Naive thymus-derived CD8-positive, alpha-beta T cell (primary cell): ENCODE measurements around the gene MISP. TPM values are rescaled to one million over a fixed set of nuclear protein-coding genes. Genes with fewer than 3 reads are reported as not detected.
A peak's percentile ranks its signal among the peaks of the same experiment; 100 is the strongest.

Experiments
- ATAC-seq, 2 donors: fragments of 150-1000 bp; cut with Tn5 transposase in 1 of 2; sonication (Bioruptor Pico), chemical (Tn5 transposase) in 1 of 2; 1 replicate in 1 of 2; 2 replicates in 1 of 2; pipeline ENCODE4 v1.10.0; 2021; ENCODE audit warnings: mild to moderate bottlenecking in 2 of 2, moderate library complexity in 2 of 2
- POLR2A ChIA-PET: fragments of 350-600 bp; sonication (Branson Sonifier 250); formaldehyde crosslinking; loops from one replicate; lab custom pipeline; 2021; ENCODE audit warnings: antibody characterized with exemption; lab: Charles Lee
- DNase-seq, 10 donors: peaks; one replicate each; pipeline versions ENCODE4 v3.0.0 to v3.0.0-alpha.2; 2020 to 2022
- H3K27ac Mint-ChIP-seq, 10 donors: one replicate each; pipeline ENCODE4 v1.8.0; 2020 to 2022; ENCODE audit warnings: mild to moderate bottlenecking in 10 of 10, mixed read lengths in 10 of 10, moderate library complexity in 4 of 10, inconsistent platforms in 1 of 10
- H3K27me3 Mint-ChIP-seq, 5 donors: one replicate each; pipeline ENCODE4 v1.8.0; 2021 to 2022; ENCODE audit warnings: mixed read lengths in 5 of 5
- H3K36me3 Mint-ChIP-seq, 3 donors: one replicate each; pipeline ENCODE4 v1.8.0; 2020 to 2022; ENCODE audit warnings: mixed read lengths in 3 of 3, mild to moderate bottlenecking in 2 of 3, inconsistent platforms in 1 of 3
- H3K4me1 Mint-ChIP-seq, 4 donors: one replicate each; pipeline ENCODE4 v1.8.0; 2021 to 2022; ENCODE audit warnings: mixed read lengths in 4 of 4
- H3K4me3 Mint-ChIP-seq, 10 donors: one replicate each; pipeline ENCODE4 v1.8.0; 2020 to 2022; ENCODE audit warnings: mild to moderate bottlenecking in 10 of 10, mixed read lengths in 10 of 10, moderate library complexity in 6 of 10, inconsistent platforms in 1 of 10
- H3K9me3 Mint-ChIP-seq, 9 donors: one replicate each; pipeline ENCODE4 v1.8.0; 2020 to 2022; ENCODE audit warnings: mixed read lengths in 9 of 9, mild to moderate bottlenecking in 3 of 9, inconsistent platforms in 1 of 9, moderate library complexity in 1 of 9
- microRNA-seq: library from miRNA; unstranded; fragments of <30 nt; microRNA quantifications from one replicate; pipeline ENCODE4 v1.2.0, GENCODE V29; 2022; ENCODE audit warnings: borderline microRNAs expressed
- polyA plus RNA-seq, 3 donors: library from polyadenylated mRNA; unstranded; fragments of 300-500 nt; fragmentation: Illumina TruSeq; gene quantifications; one replicate each; pipeline ENCODE4 v1.2.3, GENCODE V29; 2021
- total RNA-seq, 8 experiments: library from RNA in 2 of 8; stranded (reverse) in 2 of 8; gene quantifications; one replicate each; pipeline ENCODE4 v1.2.3 and lab custom pipeline; 2021 to 2026

Gene MISP
- total and polyA plus RNA-seq, 5 experiments from 2014 or later: not detected

GRCh38 chr19:812747-813218, 61.9 kb downstream of the MISP start:
- no peaks in the 10 kb centered on the region for H3K27me3 Mint-ChIP-seq
- H3K4me3 Mint-ChIP-seq: no peak overlapping the region
- POLR2A ChIA-PET: no interaction called here
- no peak overlapping the region for H3K27ac Mint-ChIP-seq
- DNase-seq (no peak), ATAC-seq (peak in 1 of 2 donors; percentile 4)
- H3K36me3 Mint-ChIP-seq: peaks cover 0 to 50% (median 14%) of the 10 kb centered on the region in 3 donors
- peaks cover 0 to 2% (median 0%) of the 10 kb centered on the region in 9 donors for H3K9me3 Mint-ChIP-seq
- peaks cover 0 to 8% (median 2%) of the 10 kb centered on the region in 4 donors for H3K4me1 Mint-ChIP-seq

GRCh38 chr19:813219-814151, 62.6 kb downstream of the MISP start:
- Mint-ChIP-seq H3K4me1 (peaks cover 0 to 8% (median 0%) of the 10 kb centered on the region in 4 donors), H3K27ac (peak overlapping the region in 2 of 10 donors; percentile 13 to 82), H3K9me3 (peaks cover 0 to 2% (median 0%) of the 10 kb centered on the region in 9 donors), H3K27me3 (no peaks in the 10 kb centered on the region), H3K4me3 (peak overlapping the region in 1 of 10 donors; percentile 26), H3K36me3 (peaks cover 0 to 44% (median 11%) of the 10 kb centered on the region in 3 donors)
- DNase-seq (no peak), ATAC-seq (peak in 1 of 2 donors; percentile 5)
- POLR2A ChIA-PET: interaction anchor here (0.8 kb wide), 1 partner anchor 15 kb away, joined by 3 read pairs; no protein-coding TSS in a partner anchor

Small RNA genes lying within 50 kb of the gene (microRNA-seq; reads per million reads assigned to microRNA genes)
- gene MIR3187 (1.0 reads per million), gene MIR4745 (not detected)

Other genes with a start within 250 kb of the MISP start
- 10 to 100 TPM; 31.5 to 33.0 TPM for gene TPGS1, start 243.6 kb upstream of the MISP start, total RNA-seq
- 10 to 100 TPM; 31.6 to 43.3 (median 42.3) TPM for gene TPGS1, start 243.6 kb upstream of the MISP start, polyA plus RNA-seq
- 10 to 100 TPM; 41.7 to 46.7 TPM for gene CDC34, start 219.4 kb upstream of the MISP start, total RNA-seq
- gene CDC34, start 219.4 kb upstream of the MISP start, polyA plus RNA-seq: 10 to 100 TPM; 20.6 to 43.5 (median 27.9) TPM
- 10 to 100 TPM; 46.9 to 55.9 TPM for gene GZMM, start 207.1 kb upstream of the MISP start, total RNA-seq
- gene GZMM, start 207.1 kb upstream of the MISP start, polyA plus RNA-seq: 100 to 1,000 TPM; 228 to 450 (median 333) TPM
- 100 to 1,000 TPM; 106 to 107 TPM for gene BSG, start 178.5 kb upstream of the MISP start, total RNA-seq
- gene BSG, start 178.5 kb upstream of the MISP start, polyA plus RNA-seq: 100 to 1,000 TPM; 282 to 313 (median 309) TPM
- gene HCN2, start 161.2 kb upstream of the MISP start, total RNA-seq: under 1 TPM; 0.49 to 0.68 TPM
- under 1 TPM in 2 of 3 donors, not detected in 1; 0.03 to 0.06 TPM for gene HCN2, start 161.2 kb upstream of the MISP start, polyA plus RNA-seq
- gene POLRMT, start 117.6 kb upstream of the MISP start, total RNA-seq: 10 to 100 TPM; 88.4 to 92.3 TPM
- 10 to 100 TPM; 33.2 to 71.1 (median 37.4) TPM for gene POLRMT, start 117.6 kb upstream of the MISP start, polyA plus RNA-seq
- gene FGF22, start 111.2 kb upstream of the MISP start, total RNA-seq: 1 to 10 TPM; 2.4 to 2.6 TPM
- not detected for gene FGF22, start 111.2 kb upstream of the MISP start, polyA plus RNA-seq
- 100 to 1,000 TPM; 122 to 125 TPM for gene RNF126, start 87.9 kb upstream of the MISP start, total RNA-seq
- 10 to 100 TPM; 56.2 to 70.7 (median 61.0) TPM for gene RNF126, start 87.9 kb upstream of the MISP start, polyA plus RNA-seq
- gene FSTL3, start 74.7 kb upstream of the MISP start, total RNA-seq: 1 to 10 TPM; 3.0 to 4.2 TPM
- 1 to 10 TPM; 2.4 to 3.2 (median 2.8) TPM for gene FSTL3, start 74.7 kb upstream of the MISP start, polyA plus RNA-seq
- gene PRSS57, start 55.7 kb upstream of the MISP start, total RNA-seq: not detected
- gene PRSS57, start 55.7 kb upstream of the MISP start, polyA plus RNA-seq: 1 to 10 TPM in 1 of 3 donors, not detected in 2; 1.2 TPM
- not detected for gene PALM, start 42.2 kb upstream of the MISP start, total RNA-seq
- not detected for gene PALM, start 42.2 kb upstream of the MISP start, polyA plus RNA-seq
- gene PTBP1, start 46.3 kb downstream of the MISP start, total RNA-seq: 100 to 1,000 TPM; 321 to 323 TPM
- 100 to 1,000 TPM; 110 to 190 (median 110) TPM for gene PTBP1, start 46.3 kb downstream of the MISP start, polyA plus RNA-seq
- not detected for gene PLPPR3, start 70.8 kb downstream of the MISP start, total RNA-seq
- not detected for gene PLPPR3, start 70.8 kb downstream of the MISP start, polyA plus RNA-seq
- under 1 TPM; 0.21 to 0.36 TPM for gene AZU1, start 76.7 kb downstream of the MISP start, total RNA-seq
- not detected for gene AZU1, start 76.7 kb downstream of the MISP start, polyA plus RNA-seq
- gene PRTN3, start 89.9 kb downstream of the MISP start, total RNA-seq: not detected
- not detected for gene PRTN3, start 89.9 kb downstream of the MISP start, polyA plus RNA-seq
- not detected for gene ELANE, start 101.2 kb downstream of the MISP start, total RNA-seq
- gene ELANE, start 101.2 kb downstream of the MISP start, polyA plus RNA-seq: not detected
- 1 to 10 TPM; 2.4 to 3.9 TPM for gene CFD, start 108.6 kb downstream of the MISP start, total RNA-seq
- 1 to 10 TPM; 3.6 to 10.0 (median 4.3) TPM for gene CFD, start 108.6 kb downstream of the MISP start, polyA plus RNA-seq
- gene MED16, start 142.1 kb downstream of the MISP start, total RNA-seq: 10 to 100 TPM; 65.9 to 68.8 TPM
- 100 to 1,000 TPM in 1 of 3 donors, 10 to 100 TPM in 2; 54.3 to 117 (median 72.4) TPM for gene MED16, start 142.1 kb downstream of the MISP start, polyA plus RNA-seq
- not detected for gene RNU6-9, start 142.4 kb downstream of the MISP start, total RNA-seq
- not detected for gene RNU6-9, start 142.4 kb downstream of the MISP start, polyA plus RNA-seq
- 100 to 1,000 TPM; 179 to 184 TPM for gene R3HDM4, start 162.1 kb downstream of the MISP start, total RNA-seq
- gene R3HDM4, start 162.1 kb downstream of the MISP start, polyA plus RNA-seq: 100 to 1,000 TPM; 137 to 238 (median 182) TPM
- 1 to 10 TPM; 1.4 to 2.6 TPM for gene KISS1R, start 166.2 kb downstream of the MISP start, total RNA-seq
- under 1 TPM; 0.18 to 0.58 (median 0.52) TPM for gene KISS1R, start 166.2 kb downstream of the MISP start, polyA plus RNA-seq
- gene ARID3A, start 174.9 kb downstream of the MISP start, total RNA-seq: 1 to 10 TPM; 3.5 to 5.0 TPM
- under 1 TPM; 0.09 to 0.58 (median 0.16) TPM for gene ARID3A, start 174.9 kb downstream of the MISP start, polyA plus RNA-seq
- 10 to 100 TPM; 50.6 to 54.1 TPM for gene WDR18, start 233.2 kb downstream of the MISP start, total RNA-seq
- 10 to 100 TPM; 51.2 to 72.7 (median 64.1) TPM for gene WDR18, start 233.2 kb downstream of the MISP start, polyA plus RNA-seq
- not detected for gene GRIN3B, start 249.3 kb downstream of the MISP start, total RNA-seq
- gene GRIN3B, start 249.3 kb downstream of the MISP start, polyA plus RNA-seq: not detected